Mesenteric fat pad (tissue), 1 donor: ENCODE measurements around the gene SINHCAF. TPM values are rescaled to one million over a fixed set of nuclear protein-coding genes. Genes with fewer than 3 reads are reported as not detected.
A peak's percentile ranks its signal among the peaks of the same experiment; 100 is the strongest.

Experiments used
- DNase-seq: peaks from one replicate; pipeline ENCODE4 v3.0.0-alpha.2; 2020; ENCODE audit warnings: low spot score
- total RNA-seq: library from RNA; stranded (reverse); fragmentation: NEBNext Ultra II Directional; extraction: Animal tissue kit (Norgen Biotek cat#: 25700); gene quantifications from one replicate; pipeline ENCODE4 v1.2.1, GENCODE V29; 2021
- donor health status: DM: yes; HTN: yes; CAD: no.

The SINHCAF gene
- total RNA-seq, 1 donor from 2014 or later, result 21.9 TPM

GRCh38 chr12:31235868-31236395 is 90.0 kb downstream of the SINHCAF start:
- DNase-seq, result no peak

GRCh38 chr12:31234955-31235867 is 90.7 kb downstream of the SINHCAF start:
- no peak for DNase-seq

GRCh38 chr12:31234053-31234840 is 91.7 kb downstream of the SINHCAF start:
- DNase-seq, result peak; percentile 82

- no peak for DNase-seq
These were observed 92.8 kb downstream of the SINHCAF start for GRCh38 chr12:31233061-31233730.

GRCh38 chr12:31232361-31232965 is 93.5 kb downstream of the SINHCAF start:
- no peak for DNase-seq

- peak; percentile 81 for DNase-seq
These were observed 94.2 kb downstream of the SINHCAF start for GRCh38 chr12:31231611-31232360.
